ENCODE results near the gene TMEM158.

GRCh38 chr3:45252826-45253225 lies 26.7 kb upstream of the TMEM158 start:
- TF ChIP-seq POLR2AphosphoS5 (IDR thresholded peaks at IDR 0.05), result no peak
- no peak for TF ChIP-seq CTCF (IDR thresholded peaks at IDR 0.05)
- TF ChIP-seq POLR2A (IDR thresholded peaks at IDR 0.05), result no peak
